Hematopoietic multipotent progenitor cell treated with erythropoietin and hydrocortisone succinate and interleukin-3 and kit ligand, for 8 days (in vitro differentiated cells): ENCODE measurements around the gene VWF.

Experiments used
- DNase-seq: peaks from one replicate; pipeline ENCODE4 v3.0.0-alpha.2; 2015

VWF gene

DNA sequence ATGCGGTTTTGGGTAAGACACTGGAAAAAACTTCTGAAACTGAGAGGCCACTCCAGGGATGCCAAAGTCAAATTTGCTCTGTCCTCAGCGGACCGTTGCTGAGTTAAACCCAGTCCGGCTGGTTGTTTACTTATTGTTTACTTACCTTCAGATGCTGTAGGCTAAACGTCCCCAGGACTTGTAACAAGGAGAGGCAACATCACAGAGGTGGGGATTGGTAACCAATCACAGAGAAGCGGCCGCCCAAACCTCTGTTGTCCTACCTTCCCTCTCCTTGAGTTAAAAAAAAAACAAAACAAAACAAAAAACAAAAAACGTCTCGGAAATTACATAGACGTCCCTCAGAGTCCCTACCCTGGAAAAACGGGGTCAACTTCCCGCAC, 179.8 kb downstream of the VWF start:
- no peak for DNase-seq

DNA sequence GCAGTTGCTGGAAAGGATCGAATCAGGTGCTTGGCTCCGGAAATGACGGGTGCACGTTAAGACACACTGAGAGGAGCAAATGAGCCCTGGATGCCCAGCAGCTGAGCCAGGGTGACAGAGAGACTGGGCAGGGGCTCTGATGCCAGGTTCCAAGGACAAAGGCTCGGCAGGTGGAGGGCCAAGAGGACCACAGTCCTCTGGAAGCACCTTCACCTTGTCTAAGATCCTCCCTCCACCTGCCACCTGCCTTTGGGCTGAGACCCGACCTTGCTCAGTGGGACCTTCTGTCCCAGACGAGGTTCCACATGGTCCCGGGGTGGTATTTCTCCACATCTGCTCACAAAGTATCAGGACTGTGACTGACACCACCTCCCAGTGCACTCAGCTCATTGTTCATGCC, 180.4 kb downstream of the VWF start:
- DNase-seq = no peak

- no peak for DNase-seq
Observed at GRCh38 chr12:5941907-5942306, 182.6 kb downstream of the VWF start.

DNA sequence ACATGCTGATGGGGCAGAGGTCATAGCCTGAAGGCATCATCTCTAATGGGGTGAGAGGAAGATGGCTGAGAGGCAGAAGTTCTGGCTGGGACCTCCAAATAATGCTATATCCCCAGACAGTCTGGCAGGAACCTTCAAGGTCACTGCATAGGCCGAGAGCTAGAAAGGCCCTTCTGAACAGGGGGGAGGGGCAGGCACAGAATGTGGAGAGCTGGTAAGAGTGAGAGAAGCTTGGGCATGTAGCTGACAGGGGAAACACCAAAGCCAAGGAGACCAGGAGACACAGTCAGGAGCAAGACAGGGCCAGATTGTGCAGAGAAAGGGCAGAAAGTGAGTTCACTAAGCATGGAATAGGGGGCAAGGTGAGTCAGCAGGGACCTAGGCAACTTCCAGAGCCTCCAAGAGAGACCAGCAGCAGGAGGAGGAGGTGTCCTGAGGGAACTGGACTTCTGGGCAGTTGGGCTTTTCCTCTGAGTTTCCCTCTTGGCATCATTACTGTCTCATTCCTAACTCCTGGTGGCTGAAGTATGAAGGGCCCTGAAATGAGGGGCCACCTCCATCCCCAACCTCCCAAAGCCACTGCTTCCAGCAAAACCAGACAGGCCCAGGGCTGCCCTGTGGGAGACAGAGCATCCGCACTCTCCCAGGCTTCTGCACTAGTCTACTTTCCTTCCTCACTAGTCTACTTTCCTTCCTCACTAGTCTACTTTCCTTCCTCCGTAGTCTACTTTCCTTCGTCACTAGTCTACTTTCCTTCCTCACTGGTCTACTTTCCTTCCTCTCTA, 196.5 kb downstream of the VWF start:
- no peak for DNase-seq

GRCh38 chr12:5925646-5926045, 198.8 kb downstream of the VWF start:
- DNase-seq = no peak

- DNase-seq = no peak
Observed at GRCh38 chr12:5924342-5924741, 200.1 kb downstream of the VWF start.

DNA sequence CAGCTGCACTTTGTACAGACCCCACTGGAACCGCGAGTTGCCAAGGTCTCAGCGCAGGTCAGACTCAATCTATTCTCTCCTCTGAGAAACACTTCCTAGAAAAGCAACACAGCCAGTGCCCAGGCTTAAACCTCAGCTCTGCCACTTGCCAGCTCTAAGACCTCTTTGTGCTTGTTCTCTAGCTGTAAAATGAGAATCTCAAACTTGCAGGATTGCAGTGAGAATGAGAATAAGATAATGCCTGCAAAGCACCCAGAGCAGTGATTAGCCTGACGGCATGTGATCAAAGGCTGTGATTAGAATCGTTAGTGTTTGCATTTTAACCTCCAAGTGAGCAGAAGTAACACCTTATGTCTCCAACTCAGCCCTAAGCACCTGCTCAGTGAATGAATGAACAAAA, 200.7 kb downstream of the VWF start:
- DNase-seq = no peak

- DNase-seq = no peak
Observed at GRCh38 chr12:5923043-5923605, 201.3 kb downstream of the VWF start.

DNA sequence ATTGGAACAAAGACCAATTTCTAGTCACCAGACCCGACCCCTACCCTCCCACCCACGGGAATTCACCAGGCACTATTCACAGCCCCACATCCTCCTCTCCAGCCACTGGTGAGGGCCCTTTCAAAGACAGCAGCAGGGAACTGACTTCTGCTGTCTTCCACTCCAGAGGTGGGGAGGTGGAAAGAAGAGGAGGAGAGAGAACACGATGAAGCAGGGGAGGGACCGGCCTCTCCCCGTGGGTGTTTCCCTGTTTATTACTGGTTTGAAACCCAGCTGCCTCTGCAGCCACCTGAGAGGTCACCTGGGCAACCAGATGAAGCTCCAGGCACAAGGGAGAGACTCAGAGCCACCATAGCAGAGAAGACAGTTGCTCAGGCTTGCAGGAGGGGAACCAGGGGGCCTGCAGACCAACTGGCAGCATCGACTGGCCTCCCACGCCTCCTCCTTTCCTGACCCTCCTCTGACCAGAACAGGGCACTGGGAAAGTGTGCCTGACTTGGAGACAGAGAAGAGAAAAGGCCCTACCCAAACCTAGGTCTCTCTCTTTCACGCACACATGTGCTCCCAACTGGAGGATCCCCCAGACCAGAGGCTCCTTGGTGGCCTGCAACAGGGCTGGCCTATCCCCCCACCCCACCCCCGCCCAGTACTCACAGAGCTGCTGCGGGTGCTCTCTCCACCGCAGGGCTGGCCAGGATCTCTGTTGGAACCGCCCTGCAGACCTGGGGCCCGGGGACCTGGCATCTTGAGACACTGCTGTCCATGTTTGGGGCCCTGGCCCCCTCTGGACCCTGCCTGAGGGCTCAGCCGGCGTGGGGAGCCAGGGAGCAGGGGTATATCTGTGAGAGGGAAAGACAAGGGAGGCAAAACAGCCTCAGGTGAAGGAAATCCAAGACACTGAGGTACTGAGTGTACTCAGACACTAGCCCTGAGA, 202.2 kb downstream of the VWF start:
- DNase-seq = no peak

DNA sequence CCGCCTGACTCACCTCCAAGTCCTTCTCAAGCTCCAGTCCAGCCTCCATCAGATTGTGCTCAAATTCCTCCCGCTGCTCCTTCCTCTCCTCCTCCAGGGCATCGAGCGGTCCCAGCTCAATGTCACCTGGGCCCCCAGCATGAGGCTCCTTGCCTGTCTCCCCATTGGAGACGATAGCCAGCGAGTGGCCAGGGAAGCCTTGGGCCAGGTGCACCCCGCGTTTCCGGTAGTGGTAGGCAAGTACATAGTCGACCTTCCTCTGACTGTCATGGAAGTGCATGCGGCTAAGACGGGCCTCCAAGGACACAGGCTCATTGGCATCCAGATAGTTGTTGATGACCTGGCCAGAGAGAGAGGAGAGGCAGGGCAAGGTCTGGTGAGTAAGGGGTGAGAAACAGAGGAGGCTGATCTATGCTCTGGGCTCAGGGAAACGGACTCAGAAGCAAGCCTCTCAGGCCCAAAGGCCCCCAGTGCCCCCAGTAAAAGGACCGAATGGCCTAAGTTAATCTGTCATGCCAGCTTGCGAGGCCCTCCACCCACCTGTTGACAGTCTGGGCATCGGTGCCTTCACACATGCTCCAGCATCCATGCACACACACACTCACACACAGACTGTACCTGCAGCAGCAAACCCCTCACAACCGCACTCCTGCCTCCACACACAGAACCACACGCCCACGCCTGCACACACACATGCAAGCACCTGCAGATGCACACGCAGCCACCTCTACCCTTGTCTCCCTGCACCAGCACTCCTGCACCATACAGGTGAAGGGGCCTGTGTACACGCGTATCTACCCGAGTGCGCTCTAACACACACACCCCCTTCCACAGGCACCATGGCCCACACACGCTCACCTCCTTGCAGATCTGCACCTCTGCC, 203.2 kb downstream of the VWF start:
- DNase-seq = no peak

GRCh38 chr12:5916785-5917290, 207.6 kb downstream of the VWF start:
- no peak for DNase-seq

DNA sequence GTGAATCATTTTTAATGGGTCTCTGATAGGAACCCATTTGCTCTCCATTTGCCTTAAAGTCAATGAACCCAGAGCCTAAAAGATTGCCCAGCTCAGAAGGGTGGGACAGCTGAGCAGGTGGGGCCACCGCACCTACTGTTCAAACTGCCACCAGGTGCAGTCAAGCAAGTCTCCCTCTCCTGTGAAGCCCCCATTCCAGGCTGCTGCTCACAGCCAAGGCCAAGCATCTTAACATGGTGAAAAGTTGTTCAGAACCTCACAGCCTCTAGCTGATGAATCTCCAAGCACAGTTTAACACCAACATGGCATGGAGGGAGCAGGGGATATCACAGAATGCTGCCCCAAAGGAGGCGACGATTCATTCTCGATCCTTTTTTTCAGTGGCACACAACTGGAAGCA, 209.0 kb downstream of the VWF start:
- no peak for DNase-seq

GRCh38 chr12:5914387-5915149, 209.9 kb downstream of the VWF start:
- no peak for DNase-seq

GRCh38 chr12:5913387-5913786, 211.1 kb downstream of the VWF start:
- DNase-seq = no peak

DNA sequence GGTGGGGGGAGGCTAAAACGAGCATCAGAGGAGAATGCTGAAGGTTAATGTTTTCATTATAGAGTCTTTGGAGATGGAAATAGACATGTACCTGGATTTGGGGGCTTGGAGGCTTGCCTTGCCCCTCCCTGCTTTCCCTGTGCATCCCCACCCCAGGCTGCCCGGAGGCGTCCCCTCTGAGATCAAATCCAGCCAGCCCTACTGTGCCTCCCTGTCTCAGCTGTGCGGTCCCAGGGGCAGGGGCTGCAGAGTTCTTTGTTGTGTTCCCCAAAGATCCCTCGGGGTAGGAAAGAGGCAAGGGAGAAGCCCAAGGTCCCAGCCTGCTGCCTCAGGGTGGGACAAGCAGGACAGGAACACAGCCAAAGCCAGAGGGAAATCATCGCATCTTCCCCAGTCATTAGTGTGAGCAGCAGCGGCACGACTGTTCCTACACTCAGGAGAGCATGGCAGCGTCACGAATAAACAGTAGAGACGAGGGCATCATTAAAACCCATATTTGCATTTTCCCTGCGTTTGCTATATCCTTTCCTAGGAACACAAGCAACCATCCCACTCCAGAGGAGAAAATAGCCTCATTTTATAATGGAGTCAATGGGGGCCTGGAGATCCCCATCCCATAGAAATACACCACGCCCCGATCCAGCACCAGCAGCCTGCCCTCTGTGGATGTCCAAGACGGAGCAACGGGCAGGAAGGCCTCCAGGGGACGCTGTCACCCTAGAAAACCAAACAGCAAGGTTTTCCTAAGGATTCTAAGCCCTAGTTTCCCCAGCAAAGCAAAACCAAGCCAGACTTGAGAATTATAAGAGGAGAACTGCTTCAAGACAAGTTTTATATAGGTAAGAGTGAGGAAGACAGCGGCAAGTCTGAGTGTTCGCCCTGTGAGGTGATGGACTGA, 211.8 kb downstream of the VWF start:
- no peak for DNase-seq

GRCh38 chr12:5912011-5912410, 212.5 kb downstream of the VWF start:
- no peak for DNase-seq

- DNase-seq = no peak
Observed at GRCh38 chr12:5910790-5911548, 213.5 kb downstream of the VWF start.

- DNase-seq = no peak
Observed at GRCh38 chr12:5909560-5909959, 214.9 kb downstream of the VWF start.

GRCh38 chr12:5908251-5908650, 216.2 kb downstream of the VWF start:
- no peak for DNase-seq

DNA sequence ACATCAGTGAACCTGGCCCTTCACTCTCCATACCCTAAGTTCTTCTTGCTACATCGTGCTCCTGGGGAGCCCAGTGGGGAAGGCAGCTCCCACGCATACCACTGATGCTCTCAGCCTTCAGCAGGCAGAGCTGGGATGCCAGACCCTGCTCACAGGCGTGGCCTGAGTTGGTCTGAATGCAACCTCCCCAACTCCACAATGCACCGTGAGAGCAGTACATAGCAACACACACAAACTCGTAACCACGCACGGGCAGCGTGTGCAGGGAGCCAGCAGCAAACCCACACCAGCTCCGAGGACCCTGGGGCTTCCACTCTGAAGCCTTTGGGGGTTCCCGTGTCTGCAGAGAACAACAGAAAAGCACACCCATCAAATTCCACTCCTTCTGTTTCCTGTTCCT, 216.7 kb downstream of the VWF start:
- no peak for DNase-seq
